ENCODE results near the gene FBXO8. TPM values are rescaled to one million over a fixed set of nuclear protein-coding genes. Genes with fewer than 3 reads are reported as not detected.

The FBXO8 gene
- polyA plus RNA-seq, 1 of the 3 experiments (the other 2 are of a cell fraction), result 16.0 TPM

GRCh38 chr4:174316954-174317353 is 33.5 kb upstream of the FBXO8 start:
- no peak overlapping the region; a peak in 1 of 4 replicates for H3K27ac ChIP-seq (ENCODE audit: low read depth in 2 of 2, low read length in 1 of 2)
- H2AFZ ChIP-seq (ENCODE audit: low read depth), result no peak overlapping the region
- no peaks in the 10 kb centered on the region for H3K9me2 ChIP-seq
- H3K36me3 ChIP-seq (replicated peaks in 1 of 2; ENCODE audit: control insufficient read depth in 1 of 2, insufficient read depth in 2 of 2, low read length in 1 of 2), result peaks cover 21 to 42% of the 10 kb centered on the region in 2 experiments
- no peaks in the 10 kb centered on the region for H3K79me2 ChIP-seq (ENCODE audit: insufficient read depth)
- H3K4me2 ChIP-seq, result no peak overlapping the region
- no peak for DNase-seq
- no peaks in the 10 kb centered on the region for H4K20me1 ChIP-seq (ENCODE audit: insufficient read depth)
- TF ChIP-seq ELF1 (IDR thresholded peaks at IDR 0.05) (no peak), FOSL2 (IDR thresholded peaks at IDR 0.05; ENCODE audit: borderline replicate concordance, low read depth) (peak; percentile 3; the same call in 1 of the 2 replicates), MXI1 (IDR thresholded peaks at IDR 0.05; ENCODE audit: low read depth, low read length) (no peak)
- H3K4me1 ChIP-seq (ENCODE audit: control insufficient read depth in 1 of 2, insufficient read depth in 2 of 2, low read depth in 1 of 2, low read length in 1 of 2), result peaks cover 10% of the 10 kb centered on the region in 2 experiments; a peak in 3 of 4 replicates
- ChIA-PET POLR2A (no interaction called here), CTCF (no interaction called here)
- no peaks in the 10 kb centered on the region for H3K9me3 ChIP-seq
- H3K4me3 ChIP-seq (ENCODE audit: low read depth in 2 of 2, low read length in 1 of 2), result no peak overlapping the region
- 49% methylated on average over 2 of the region's 2 CpGs for WGBS (ENCODE audit: low lambda C conversion rate)
- H3F3A ChIP-seq (replicated peaks; ENCODE audit: insufficient read depth), result peaks cover 9% of the 10 kb centered on the region
- H3K27me3 ChIP-seq (ENCODE audit: insufficient read depth), result no peaks in the 10 kb centered on the region
- H3K9ac ChIP-seq, result no peak overlapping the region

- CTCF ChIA-PET, result no interaction called here
- H2AFZ ChIP-seq (ENCODE audit: low read depth), result no peak overlapping the region
- peaks cover 9% of the 10 kb centered on the region for H3F3A ChIP-seq (replicated peaks; ENCODE audit: insufficient read depth)
- POLR2A ChIA-PET, result no interaction called here
- H3K4me2 ChIP-seq, result no peak overlapping the region
- TF ChIP-seq PBX3 (IDR thresholded peaks at IDR 0.05), result no peak
- TF ChIP-seq CTCF (IDR thresholded peaks at IDR 0.05), result no peak
- TF ChIP-seq ELF1 (IDR thresholded peaks at IDR 0.05), result no peak
- no peak for TF ChIP-seq TCF12 (IDR thresholded peaks at IDR 0.05)
- TF ChIP-seq SMC3 (IDR thresholded peaks at IDR 0.05; ENCODE audit: low read depth, low read length), result no peak
- no peak for TF ChIP-seq RFX5 (IDR thresholded peaks at IDR 0.05; ENCODE audit: low read length)
- TF ChIP-seq RAD21 (IDR thresholded peaks at IDR 0.05; ENCODE audit: low read length), result no peak
- TF ChIP-seq FOXJ3 (CRISPR knock-in tag; IDR thresholded peaks at IDR 0.05), result no peak
- TF ChIP-seq IRF3 (IDR thresholded peaks at IDR 0.05; ENCODE audit: low read depth, low read length), result no peak
- H3K79me2 ChIP-seq (ENCODE audit: insufficient read depth), result no peaks in the 10 kb centered on the region
- peak overlapping the region in 1 of 2 experiments; percentile 69; a peak in 2 of 4 replicates for H3K27ac ChIP-seq (ENCODE audit: low read depth in 2 of 2, low read length in 1 of 2)
- peaks cover 10% of the 10 kb centered on the region in 2 experiments; a peak in 3 of 4 replicates for H3K4me1 ChIP-seq (ENCODE audit: control insufficient read depth in 1 of 2, insufficient read depth in 2 of 2, low read depth in 1 of 2, low read length in 1 of 2)
- peaks cover 25 to 46% of the 10 kb centered on the region in 2 experiments for H3K36me3 ChIP-seq (replicated peaks in 1 of 2; ENCODE audit: control insufficient read depth in 1 of 2, insufficient read depth in 2 of 2, low read length in 1 of 2)
- WGBS (ENCODE audit: low lambda C conversion rate), result 64% methylated on average over 1 of the region's 1 CpG
- H3K9me3 ChIP-seq, result no peaks in the 10 kb centered on the region
- H3K27me3 ChIP-seq (ENCODE audit: insufficient read depth), result no peaks in the 10 kb centered on the region
- no peak for DNase-seq
- H3K4me3 ChIP-seq (ENCODE audit: low read depth in 2 of 2, low read length in 1 of 2), result no peak overlapping the region
- H3K9ac ChIP-seq, result no peak overlapping the region
- H4K20me1 ChIP-seq (ENCODE audit: insufficient read depth), result no peaks in the 10 kb centered on the region
- H3K9me2 ChIP-seq, result no peaks in the 10 kb centered on the region
These were observed 33.1 kb upstream of the FBXO8 start for GRCh38 chr4:174316546-174316945.
